ENCODE measurements around the gene BTNL8.

The BTNL8 gene

GRCh38 chr5:180898621-180899246 lies at the start of gene BTNL8:
Gene BTNL8 (plus strand): TSS chr5:180899159. CDS start chr5:180899311, 152 bp downstream.
- no peak for DNase-seq

DNA sequence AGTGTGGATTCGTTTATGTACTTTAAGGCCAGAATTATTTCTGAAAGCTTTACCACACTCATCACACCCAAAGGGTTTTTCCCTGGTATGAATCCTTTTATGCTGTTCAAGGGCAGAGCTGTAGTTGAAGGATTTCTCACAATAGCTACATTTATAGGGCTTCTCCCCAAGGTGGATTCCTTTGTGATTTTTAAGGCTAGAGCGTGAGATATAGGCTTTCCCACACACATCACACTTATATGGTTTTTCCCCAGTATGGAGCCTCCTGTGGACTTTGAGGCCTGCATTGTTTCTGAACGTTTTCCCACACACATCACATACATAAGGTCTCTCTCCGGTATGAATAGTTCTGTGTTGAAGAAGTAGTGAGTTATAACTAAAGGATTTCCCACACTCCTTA lies 49.1 kb upstream of the BTNL8 start:
- DNase-seq, result no peak

DNA sequence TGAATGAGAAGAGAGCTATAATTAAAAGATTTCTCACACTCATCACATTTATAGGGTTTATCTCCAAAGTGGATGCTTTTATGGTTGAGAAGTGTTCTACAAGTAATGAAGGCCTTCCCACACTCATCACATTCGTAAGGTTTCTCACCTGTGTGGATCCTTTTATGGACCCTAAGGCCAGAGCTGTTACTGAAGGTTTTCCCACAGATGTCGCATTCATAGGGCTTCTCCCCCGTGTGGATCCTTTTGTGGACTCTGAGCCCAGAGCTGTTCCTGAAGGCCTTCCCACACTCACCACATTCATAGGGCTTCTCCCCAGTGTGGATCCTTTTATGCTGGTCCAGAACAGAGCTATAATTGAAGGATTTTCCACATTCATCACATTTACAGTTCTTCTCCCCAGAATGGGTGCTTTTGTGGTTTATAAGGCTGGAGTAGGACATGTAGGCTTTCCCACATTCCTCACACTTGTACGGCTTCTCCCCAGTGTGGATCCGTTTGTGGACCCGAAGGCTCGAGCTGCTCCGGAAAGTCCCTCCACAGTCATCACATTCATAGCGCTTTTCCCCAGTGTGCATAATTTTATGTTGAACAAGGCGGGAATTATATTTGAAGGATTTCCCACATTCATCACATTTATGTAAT lies 48.4 kb upstream of the BTNL8 start:
- no peak for DNase-seq

- no peak for DNase-seq
These were observed 46.5 kb upstream of the BTNL8 start for GRCh38 chr5:180852495-180852894.

GRCh38 chr5:180853121-180853847 lies 45.7 kb upstream of the BTNL8 start:
- DNase-seq, result no peak

GRCh38 chr5:180853848-180854176 lies 45.1 kb upstream of the BTNL8 start:
- no peak for DNase-seq

- DNase-seq, result no peak
These were observed 40.4 kb upstream of the BTNL8 start for GRCh38 chr5:180858586-180858985.

- DNase-seq, result no peak
These were observed 38.6 kb upstream of the BTNL8 start for GRCh38 chr5:180860273-180860886.

GRCh38 chr5:180860887-180861822 lies 37.8 kb upstream of the BTNL8 start, which contains the start of gene ZFP62:
Gene ZFP62 (minus strand): TSS chr5:180861276. CDS start chr5:180861219, 57 bp downstream.
- DNase-seq, result peak; percentile 96

GRCh38 chr5:180862645-180863044 lies 36.3 kb upstream of the BTNL8 start:
- DNase-seq, result no peak

DNA sequence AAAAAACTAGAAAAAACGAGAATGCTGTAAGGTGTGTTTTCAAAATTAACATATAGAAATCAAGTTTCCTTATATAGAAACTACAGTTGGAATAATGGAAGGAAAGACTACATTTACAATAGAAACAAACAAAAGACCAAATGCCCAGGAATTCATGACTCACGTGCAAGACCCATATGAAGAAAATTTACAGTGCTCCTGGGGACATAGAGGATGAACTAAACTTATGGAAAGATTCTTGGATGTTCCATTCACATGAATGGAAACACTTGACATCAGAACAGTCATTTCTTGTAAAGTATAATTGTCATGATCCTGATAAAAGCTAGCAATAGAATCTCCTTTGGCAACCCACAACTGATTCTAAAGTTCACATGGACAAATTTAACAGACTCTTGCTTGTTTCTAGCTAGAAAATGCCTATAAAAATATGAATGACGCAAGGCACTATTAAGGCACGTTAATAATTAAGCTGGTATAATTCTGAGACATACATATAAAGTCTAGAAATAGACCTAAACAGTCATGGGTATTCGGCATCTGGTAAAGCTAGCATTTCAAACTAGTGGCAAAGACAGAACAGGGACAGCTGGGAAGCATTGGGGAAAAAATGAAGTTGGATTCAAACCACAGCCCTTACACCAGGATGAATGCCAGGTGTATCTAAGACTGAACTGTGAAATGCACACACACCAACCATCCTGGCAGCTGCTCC lies 32.8 kb upstream of the BTNL8 start:
- DNase-seq, result no peak

DNA sequence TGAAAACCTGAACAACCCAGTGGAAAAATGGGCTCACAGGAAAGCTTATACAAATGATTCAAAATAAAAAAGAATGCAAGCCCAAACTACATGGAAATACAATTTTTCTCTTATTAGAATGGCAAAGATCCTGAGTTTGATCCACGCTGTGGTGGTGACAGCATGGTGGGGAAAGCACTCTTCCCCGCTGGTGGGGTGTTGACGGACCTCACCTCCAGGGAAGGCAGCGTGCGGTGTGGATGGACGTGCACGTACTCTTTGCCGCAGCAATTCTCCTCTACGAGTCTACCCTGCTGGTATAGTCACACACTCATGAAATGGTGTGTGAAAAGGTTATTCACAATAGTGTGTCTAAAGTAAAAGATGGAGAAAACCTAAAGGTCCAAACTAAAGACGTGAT lies 32.0 kb upstream of the BTNL8 start:
- no peak for DNase-seq

DNA sequence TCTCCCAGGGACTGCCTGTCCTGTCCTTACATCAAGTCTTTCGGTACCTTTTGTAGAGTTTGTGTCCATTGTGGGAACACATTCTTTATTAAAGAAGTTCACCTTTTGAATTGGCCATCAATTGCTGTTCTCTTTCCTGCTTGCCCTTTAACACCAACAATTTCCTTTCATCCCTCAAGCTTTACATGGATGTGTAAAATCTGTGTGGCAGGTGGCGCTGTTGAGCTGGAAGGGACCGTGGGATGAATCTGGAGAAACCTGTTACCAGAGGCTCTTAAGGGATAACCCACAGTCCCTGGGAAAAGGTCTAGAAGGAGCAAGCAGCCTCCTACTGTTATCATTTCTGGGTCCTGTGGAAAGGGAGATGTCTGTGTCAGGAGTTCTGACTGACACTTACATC lies 30.0 kb upstream of the BTNL8 start:
- DNase-seq, result peak; percentile 95

DNA sequence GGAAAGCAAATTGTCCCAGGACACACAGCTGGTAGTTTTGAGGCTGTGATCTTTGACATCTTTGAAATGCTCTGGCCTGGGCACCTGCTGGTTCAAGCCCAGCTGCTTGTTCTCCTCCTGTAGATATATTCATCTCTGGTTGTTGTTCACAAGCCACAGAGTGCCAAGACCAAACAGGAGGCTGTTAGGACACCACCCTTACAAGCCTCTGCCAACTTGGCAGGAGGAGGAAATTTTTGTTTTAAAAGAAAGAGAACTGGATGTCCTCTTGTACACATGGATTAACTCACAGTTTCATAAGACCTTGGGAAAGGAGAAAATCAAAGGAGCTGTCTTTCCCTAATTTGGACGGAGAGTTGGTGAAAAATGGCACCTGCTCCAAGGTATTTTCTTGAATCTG lies 29.4 kb upstream of the BTNL8 start:
- DNase-seq, result no peak

DNA sequence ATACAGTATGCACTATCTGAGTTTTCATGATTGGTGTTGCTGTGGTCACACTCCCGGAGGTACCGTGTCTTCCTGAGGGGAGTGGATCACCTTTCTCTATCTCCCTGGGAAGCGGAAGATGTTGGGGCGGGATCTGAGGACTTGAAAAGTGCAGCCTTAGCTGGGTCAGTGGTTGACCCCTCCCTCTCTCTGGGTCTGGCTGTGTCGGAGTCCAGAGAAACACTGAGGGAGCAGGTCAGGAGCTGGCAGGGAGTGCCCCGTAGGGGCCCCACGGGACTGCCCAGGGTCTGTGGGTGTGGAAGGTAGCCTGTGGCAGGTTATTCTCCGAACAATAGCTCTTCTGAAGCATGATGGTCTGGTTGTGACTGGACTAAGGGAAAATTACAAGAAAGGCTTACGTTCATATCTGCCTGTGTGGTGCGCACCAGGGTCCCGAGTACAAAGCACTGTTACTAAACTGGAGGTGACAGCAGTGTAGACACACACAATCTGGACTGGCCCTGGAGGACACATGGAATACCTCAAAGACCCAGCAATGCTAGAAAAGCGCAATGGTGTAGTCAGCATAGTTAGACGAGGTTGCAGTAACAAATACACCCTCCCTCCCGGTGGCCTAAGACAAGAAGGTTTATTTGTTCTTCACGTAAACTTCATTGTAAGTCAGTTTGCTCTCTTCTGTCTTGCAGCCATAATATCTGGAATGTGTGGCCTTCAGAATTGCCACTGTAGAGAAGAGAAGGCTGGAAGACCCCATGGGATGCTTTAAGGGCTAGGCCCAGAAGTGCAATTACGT lies 28.5 kb upstream of the BTNL8 start:
- DNase-seq, result no peak

DNA sequence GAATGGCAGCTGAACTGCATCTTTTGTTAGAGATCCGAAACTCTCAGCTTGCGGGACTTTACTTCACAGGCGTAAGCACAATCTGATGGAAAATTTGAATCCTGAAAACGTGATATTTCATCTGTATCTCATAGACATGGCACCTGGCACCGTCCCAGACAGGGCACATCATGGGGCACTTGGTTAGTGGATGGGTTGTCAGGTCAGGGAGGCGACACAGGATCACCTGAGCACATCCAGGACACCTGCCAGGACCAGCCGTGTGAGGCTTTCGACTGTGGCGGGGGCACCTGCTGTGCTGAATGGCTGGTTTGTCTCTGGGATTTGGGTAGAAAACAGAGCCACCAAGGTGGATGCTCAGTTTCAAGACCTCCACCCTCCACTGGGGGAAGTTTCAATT lies 26.5 kb upstream of the BTNL8 start:
- DNase-seq, result no peak

DNA sequence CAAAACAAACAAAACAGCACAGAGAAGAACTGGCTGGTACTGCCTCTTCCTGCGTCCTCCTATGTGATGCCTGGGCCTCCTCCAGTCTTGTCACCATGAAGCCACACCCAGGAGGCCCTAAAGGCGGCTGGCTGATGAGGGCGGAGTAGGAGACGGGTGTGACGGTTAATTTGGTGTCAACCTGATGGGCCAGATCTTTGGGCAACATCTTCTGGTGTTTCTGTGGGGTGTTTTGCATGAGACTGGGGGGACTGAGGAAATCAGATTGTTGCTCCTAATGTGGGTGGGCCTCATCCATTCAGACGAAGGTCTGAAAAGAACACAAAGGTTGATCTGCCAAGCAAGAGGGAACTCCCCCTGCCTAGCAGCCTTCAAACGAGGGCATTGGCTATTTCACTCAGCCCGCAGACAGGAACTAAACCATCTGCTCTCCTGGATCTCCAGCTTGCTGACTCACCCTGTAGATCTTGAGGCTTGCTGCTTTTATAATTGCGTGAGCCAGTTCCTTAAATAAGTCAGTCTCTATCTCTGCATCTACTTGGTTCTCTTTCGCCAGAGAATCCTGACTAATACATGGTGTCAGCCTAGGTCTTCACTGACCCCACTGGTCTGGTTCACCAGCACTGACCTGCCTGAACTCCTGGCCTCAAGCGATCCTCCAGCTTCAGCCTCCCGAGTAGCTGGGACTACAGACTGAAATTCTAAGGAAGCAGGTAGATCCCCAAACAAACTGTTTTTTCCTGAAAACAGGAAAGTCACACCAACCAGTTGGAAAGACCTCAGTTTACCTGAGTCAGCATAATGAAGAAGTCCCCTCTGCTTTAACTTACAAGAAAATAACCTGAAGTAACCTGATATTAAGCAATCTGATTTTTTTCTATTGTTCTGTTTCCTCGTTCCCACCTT lies 25.1 kb upstream of the BTNL8 start:
- DNase-seq, result no peak

GRCh38 chr5:180874804-180875582 lies 24.0 kb upstream of the BTNL8 start:
- DNase-seq, result no peak

- no peak for DNase-seq
These were observed 23.0 kb upstream of the BTNL8 start for GRCh38 chr5:180875860-180876426.

Measured in eye (tissue), 1 donor.